Ramos (cell line): ENCODE data around the gene SF3B6.
"Not testable (repeated sequence)": the region's sequence is repeated elsewhere in the genome, so short reads cannot be mapped to it uniquely, and the experiment has no call there.

Source experiments
- in situ Hi-C: fragments of 300-500 bp; cut with MboI; formaldehyde crosslinking; loops from one replicate; pipeline ENCODE4 v1.14.3; 2022; ENCODE audit warnings: low sequenced_read_pairs; ENCODE audit not compliant: unreplicated experiment

The SF3B6 gene, protein sequence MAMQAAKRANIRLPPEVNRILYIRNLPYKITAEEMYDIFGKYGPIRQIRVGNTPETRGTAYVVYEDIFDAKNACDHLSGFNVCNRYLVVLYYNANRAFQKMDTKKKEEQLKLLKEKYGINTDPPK

DNA sequence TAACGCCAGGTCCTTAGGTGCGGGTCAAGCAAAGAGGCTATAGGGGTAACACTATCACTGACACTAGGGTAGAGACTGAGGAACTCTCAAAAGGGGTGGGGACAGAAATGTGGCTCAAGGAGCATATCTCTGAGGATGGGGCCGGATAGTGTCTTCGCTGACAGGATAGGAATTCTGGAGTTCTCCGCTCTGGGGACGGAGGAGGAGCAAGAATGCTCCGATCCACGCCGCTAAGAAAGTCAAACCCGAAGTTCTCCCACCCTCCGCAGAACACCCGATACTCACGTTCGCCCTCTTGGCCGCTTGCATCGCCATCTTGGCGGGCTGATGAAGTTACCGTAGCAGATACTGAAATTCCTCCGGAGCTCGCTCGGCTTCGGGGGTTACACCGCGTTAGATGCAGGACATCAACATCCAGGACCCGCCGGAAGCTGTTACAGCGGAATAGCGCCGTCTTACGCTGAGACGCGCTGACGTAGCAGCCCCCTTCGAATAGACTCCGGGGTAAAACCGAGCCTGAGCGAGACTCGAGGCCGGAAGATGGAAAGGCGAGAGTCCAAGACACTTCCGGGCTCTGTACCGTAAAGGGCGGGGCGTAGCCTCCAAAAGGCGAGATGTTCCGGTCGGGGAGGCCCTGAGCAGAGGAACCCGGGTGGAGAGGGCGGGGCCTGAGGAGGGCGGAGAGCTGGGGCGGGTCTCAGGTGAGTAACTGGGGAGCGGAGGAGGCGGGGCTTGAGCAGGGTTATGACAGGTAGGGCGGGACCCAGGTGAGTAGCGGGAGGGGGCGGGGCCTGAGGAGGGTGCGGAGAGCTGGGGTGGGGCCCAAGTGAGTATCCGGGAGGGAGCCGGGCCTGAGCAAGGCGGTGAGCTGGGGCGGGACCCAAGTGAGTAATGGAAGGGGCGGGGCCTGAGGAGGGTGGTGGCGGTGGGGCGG lies at the start of gene SF3B6:
SF3B6 (minus strand) TSS at position 412 of the 934 bp plus-strand sequence; CDS start at position 315, 97 bp downstream.
- in situ Hi-C loops: no loop called here

DNA sequence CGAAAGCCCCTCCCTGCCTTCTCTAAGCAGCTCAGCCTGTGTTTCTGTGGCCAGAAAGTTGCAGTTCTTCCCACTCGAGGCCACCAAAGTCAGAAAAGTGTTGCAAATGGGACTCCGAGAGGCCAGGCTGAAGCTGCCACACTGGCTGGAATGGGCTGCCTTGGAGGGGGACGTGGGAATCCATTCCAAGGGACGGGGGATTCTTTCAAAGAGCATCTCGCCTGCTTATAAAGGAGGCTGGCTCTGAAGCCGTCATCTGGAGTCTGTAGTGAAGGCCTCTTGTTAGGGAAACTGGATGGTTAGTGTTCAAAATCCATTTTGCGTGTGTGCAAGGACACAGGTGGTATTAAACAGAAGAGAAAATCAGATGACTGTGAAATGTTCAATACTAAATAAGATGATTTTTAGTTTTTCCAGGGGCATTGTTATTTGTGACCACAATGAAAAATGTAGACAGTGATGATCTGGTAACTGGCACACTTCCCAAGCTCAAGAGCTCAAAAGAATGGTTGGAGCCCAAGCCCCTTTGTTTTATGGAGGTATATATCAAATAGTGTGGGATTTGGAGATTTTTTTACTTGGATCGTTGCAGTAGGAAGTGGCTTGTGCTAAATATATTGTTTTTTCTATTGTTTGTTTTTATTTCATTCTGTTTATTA lies 47.9 kb upstream of the SF3B6 start:
- in situ Hi-C loops: no loop called here

DNA sequence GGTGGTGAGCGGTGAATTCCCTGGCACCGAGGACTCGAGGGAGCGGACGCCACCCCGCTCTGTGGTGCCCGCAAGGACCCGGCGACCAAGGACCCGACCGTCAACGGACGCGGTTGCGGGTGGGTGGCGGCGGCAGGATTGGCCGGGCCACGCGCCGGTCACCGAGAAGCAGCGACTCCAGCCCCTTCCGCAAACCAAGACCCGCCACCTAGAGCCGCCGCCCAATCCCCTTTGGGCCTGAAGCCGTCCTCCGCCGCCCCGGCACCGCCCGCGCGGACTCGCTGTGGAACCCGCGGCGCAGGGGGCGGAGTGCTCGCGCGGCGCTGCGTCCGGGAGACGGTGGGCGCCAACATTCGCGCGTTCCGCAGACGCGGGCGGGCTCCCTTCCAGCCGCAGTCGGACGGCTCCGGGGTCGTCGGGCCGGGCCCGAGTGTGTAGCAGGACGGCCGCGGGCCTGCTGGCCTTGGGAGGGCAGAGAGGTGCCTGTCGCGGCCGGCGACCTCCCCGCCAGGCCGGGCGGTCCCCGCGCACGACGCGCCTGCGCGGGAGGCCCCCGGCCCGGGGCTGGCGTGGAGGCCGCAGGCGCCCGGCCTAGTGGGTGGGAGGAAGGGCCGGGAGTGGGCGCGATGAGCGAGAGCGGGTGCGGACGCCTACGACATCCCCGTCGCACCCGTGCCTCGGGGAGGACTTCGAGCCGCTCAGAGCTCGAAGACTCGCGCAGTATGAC lies 47.2 kb upstream of the SF3B6 start, which contains the start of the genes FAM228B and PFN4:
FAM228B (plus strand) TSS at position 275 of the 727 bp plus-strand sequence. CDS start 893 bp downstream, outside the sequence.
PFN4 (minus strand) TSS at position 140 of the 727 bp plus-strand sequence. CDS start 799 bp downstream, outside the sequence.
- in situ Hi-C loops: no loop called here

DNA sequence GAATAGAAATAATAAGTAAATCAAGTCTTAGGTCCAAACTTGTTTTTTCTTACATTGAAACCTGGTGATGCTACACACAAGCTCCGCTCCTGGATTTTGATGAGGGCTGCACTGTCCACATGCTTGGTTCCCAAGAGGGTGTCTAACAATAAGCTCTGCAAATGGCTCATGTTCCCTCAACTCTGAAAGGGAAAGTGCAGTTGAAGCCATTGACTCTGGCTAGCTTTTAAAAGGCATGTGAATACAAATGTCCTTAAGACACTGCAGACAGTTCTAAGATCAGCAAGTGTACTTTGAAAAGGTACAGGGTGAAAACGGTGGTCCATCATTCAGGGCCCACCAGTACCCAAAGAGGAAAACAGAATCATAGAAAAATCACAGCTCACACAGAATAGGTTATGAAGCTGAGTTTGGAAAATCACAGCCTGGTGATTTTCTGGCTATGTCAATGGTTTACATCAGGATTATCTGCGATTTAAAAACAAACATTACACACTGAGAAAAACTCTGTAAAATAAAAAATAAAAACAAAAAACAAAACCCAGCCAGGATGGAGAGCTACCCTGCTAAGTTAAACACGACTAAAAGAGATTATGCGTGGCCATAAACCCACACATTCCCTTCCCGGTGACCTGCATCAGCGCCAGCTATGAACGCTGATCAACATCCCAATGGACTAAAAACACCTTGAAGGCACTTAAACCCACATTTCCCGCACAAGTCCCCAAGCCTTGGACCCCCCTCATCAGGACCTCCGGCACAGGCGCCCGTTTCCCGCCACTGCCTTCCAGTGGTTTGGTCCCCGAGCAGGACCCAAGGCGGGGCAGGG lies 46.5 kb upstream of the SF3B6 start:
- in situ Hi-C loops: no loop called here

DNA sequence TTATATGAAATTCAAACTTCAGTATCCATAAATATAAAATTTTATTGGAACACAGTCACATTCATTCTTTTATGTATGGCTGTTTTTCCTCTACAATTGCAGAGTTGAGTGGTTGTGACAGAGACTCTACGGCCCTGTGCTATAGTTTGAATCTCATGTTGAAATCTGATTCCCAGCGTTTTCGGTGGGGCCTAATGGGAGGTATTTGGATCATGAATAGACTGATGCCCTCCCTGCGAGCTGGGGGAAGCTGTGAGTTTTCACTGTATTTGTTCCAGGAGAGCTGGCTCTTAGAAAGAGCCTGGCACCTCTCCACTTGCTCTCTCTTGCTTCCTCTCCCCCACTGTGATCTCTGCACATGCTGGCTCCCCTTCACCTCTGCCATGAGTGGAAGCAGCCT lies 45.3 kb upstream of the SF3B6 start:
- in situ Hi-C loops: no loop called here

DNA sequence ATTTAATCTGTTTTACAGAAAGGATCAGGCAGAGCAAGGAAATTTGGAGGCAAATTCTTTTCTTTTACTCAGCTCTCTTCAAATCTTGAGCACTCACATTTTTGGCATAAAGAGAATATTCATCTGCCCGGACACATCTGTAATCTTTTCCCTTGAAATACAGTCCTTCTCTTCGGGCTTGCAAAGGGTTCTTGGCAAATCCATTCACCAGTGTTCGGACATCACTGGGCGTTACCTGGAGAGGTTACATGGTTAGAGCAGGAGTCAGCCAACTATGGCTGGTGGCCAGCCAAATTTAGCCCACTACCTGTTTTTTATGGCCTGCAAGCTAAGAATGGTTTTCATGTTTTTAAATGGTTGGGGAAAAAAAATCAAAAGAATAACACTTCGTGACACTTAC lies 44.9 kb upstream of the SF3B6 start:
- in situ Hi-C loops: no loop called here

DNA sequence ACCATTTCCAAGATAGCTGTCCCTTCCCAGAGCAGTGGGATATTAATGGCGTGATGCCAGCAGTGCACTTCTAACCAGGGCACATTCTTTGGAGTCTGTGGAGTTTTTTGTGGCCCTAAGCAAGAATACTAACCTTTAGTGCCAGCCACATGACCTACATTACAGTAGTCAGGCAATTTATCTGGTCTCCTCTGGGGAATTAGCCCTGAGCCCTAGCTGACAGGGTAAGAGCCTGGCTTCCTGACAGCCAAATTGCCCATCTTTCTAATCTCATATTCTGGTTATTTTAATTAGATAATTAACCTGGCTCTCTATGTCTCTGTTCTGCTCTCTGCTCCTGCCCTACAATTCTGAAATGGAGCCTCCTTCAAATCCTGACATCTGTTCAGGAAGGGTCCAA lies 41.8 kb upstream of the SF3B6 start:
- in situ Hi-C loops: no loop called here

DNA sequence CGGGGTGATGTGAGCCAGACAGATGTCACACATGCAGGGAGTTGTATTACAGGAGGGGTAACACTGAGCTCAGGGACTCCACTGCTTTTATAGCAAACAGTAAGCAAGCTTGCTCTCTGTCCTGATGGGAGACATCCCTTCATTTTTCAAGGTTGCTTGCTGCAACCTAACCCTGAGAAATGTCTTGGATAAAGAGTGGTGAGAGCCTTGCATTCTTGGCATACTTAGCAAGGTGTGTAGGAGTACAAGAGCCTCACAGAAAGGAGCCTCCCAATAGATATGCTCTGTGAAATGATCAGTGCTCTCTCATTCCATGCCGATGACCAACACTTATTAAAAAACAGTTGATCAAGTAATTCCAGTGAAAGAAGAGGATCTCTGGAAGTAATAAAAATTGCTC lies 38.9 kb upstream of the SF3B6 start:
- in situ Hi-C loops: no loop called here

DNA sequence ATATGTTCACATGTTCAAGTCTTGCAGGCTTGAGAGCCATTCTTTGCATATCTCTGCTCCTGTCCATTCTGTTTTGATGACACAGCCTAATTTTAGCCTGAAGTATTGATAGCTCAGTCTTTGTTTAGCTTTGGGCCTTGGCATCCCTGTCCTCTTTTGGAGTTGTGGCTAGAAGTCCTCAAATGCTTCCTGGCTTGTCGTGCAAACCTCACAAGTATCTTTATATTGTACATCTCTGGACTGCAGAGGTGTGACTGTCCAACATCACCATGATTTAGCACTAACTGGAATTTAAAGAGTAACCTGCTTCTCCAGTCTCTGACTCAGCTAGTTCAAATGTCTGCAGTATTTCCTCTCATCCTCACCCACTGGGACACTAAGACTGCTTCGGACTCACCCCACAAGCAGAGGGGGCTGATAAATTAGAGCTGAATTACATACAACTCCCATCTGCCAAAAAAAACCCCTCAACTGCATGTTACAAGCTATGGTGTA lies 35.3 kb upstream of the SF3B6 start:
- in situ Hi-C loops: no loop called here

DNA sequence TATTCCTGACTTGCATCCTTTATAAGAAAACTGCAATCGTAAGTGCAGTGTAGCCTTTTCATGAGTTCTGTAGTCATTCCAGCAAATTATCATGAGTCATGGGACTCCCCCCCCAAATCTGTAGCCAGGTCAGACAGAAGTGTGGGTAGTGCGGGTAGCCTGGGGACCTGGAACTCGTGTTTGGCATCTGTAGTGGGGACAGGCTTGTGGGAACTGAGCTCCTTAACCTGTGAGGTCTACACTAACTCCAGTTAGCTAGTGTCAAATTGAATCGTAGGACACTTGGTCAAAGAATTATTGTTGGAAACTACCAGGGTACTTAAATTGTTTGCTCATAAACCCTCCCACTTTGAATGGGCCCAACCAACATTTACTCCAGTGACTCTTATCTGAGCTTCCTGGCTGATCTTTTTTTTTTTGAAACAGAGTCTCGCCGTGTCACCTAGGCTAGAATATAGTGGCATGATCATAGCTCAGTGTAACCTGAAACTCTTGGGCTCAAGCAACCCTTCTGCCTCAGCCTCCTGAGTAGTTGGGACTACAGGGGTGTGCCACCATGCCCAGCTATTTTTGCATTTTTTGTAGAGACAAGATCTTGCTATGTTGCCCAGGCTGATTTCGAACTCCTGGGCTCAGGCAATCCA lies 34.7 kb upstream of the SF3B6 start:
- in situ Hi-C loops: no loop called here

DNA sequence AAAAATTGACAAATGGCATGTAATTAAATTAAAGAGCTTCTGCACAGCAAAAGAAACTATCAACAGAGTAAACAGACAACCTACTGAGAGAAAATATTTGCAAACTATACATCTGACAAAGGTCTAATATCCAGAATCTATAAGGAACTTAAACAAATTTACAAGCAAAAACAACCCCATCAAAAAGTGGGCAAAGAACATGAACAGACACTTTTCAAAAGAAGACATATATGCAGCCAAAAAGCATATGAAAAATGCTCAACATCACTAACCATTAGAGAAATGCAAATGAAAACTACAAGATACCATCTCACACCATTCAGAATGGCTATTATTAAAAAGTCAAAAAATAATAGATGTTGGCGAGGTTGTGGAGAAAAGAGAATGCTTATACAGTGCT lies 33.3 kb upstream of the SF3B6 start:
- in situ Hi-C loops: not testable (repeated sequence)

DNA sequence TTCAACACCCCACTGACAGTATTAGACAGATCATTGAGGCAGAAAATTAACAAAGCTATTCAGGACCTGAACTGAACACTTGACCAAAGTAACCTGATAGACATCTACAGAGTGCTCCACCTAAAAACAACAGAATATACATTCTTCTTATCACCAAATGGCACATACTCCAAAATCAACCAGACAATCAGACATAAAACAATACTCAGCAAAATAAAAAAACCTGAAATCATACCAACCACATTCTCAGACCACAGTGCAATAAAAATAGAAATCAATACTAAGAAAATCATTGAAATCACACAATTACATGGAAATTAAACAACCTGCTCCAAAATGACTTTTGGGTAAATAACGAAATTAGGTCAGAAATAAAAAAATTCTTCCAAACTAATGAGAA lies 31.2 kb upstream of the SF3B6 start:
- in situ Hi-C loops: no loop called here

DNA sequence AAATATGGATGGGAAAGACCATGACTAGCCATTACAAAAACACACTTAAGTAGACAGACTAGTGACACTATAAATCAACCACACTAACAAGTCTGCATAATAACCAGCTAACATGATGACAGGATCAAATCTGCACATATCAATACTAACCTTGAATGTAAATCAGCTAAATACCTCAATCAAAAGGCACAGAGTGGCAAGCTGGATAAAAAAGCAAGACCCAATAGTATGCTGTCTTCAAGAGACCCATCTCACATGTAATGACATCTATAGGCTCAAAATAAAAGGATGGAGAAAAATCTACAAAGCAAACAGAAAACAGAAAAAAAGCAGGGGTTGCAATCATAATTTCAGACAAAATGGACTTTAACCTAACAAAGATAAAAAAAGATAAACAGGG lies 30.7 kb upstream of the SF3B6 start:
- in situ Hi-C loops: no loop called here

DNA sequence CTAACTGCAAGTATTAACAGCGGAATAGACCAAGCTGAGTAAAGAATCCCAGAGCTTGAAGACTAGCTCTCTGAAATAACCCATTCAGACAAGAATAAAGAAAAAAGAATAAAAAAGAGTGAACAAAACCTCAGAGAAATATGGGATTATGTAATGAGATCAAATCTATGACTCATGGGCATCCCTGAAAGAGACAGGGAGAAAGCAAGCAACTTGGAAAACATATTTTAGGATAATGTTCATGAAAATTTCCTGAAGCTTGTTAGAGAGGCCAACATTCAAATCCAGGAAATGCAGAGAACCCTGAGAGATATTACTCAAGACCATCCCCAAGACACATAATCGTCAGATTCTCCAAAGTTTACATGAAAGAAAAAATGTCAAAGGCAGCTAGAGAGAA lies 29.7 kb upstream of the SF3B6 start:
- in situ Hi-C loops: no loop called here

DNA sequence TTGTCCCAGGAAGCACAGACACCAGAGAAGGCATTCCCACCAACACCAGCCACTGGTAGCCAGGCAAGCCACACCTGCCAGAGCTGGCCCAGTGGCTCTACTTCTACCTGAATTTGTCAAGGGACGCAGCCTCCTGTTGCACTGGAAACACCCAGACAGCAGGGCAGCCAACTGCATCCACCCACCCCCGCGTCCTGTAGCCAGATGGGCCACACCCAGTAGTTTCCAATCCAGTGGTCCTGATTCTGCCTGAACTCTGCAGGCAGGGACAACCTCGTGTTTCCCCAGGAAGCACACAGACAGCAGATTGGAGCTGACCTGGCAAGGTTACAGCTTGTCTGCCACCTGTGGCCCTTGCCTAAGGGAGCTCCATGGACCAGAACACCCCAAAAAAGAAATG lies 28.8 kb upstream of the SF3B6 start:
- in situ Hi-C loops: no loop called here

DNA sequence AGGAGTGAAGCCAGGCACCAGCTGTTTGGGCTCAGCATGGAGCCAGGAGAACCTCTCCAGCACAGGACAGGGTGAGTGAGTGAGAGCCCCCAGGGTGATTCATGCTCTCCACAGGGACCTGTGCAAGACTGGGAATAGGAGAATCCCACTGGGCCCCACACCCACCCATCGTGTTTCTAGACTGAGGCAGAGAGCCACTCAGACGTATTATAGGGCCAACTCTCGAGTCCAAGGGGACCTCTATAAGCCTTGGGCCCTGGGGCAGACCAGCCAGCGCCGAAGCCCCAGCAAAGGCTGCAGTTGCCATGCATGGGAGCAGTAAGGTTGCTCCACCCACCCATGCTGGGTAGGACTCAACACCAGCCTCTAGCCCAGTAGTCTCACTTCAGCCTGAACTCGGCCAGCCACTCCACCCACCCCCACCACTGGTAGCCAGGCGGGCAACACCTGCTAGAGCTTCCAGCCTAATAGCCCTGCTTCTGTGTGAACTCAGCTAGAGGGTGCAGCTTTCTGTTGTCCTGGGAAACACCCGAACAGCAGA lies 28.1 kb upstream of the SF3B6 start:
- in situ Hi-C loops: no loop called here

DNA sequence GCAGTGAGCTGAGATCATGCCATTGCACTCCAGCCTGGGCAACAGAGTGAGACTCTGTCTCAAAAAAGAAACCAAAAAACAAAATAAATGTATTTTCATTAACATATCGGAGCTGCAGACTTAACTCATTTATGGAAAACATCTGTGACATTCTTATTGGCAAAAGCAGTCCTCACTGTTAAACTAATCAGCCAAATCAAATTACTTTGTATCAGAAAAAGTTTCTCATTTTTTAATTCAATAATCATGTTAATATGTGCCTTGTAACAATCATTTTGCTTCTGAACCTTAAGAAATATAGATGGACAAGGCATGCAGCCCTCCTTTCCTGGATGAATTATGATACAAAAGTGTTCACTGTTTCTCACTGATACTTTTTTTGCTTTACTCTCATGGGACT lies 26.6 kb upstream of the SF3B6 start:
- in situ Hi-C loops: no loop called here

DNA sequence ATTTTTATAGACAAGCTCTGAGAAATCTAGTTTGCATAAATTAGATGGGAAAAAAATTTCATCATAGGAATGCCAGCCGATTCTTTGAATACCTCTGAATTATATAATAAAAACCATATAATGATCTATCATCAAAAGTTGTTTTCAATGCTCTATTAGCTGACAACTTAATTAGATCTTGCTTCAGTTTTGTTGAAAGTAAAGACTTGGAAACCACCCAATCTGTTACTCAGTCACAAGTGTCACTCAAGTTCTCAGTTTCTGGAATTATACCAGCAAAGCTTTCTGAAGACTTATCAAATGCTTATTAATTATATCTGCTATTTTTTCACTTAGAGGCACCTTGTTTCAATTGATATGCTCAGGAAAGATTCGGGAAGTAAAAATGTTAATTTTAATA lies 25.9 kb upstream of the SF3B6 start:
- in situ Hi-C loops: no loop called here

DNA sequence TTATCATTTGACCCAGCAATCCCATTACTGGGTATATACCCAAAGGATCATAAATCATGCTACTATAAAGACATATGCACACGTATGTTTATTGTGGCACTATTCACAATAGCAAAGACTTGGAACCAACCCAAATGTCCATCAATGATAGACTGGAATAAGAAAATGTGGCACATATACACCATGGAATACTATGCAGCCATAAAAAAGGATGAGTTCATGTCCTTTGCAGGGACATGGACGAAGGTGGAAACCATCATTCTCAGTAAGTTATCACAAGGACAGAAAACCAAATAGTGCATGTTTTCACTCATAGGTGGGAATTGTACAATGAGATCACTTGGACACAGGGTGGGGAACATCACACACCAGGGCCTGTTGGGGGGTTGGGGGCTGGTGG lies 24.6 kb upstream of the SF3B6 start:
- in situ Hi-C loops: not testable (repeated sequence)
